ENCODE data around the gene SIGLEC10.

- TF ChIP-seq CBX2 (IDR thresholded peaks at IDR 0.05; ENCODE audit: borderline replicate concordance, low read depth): no peak
- TF ChIP-seq, protein P1, sequence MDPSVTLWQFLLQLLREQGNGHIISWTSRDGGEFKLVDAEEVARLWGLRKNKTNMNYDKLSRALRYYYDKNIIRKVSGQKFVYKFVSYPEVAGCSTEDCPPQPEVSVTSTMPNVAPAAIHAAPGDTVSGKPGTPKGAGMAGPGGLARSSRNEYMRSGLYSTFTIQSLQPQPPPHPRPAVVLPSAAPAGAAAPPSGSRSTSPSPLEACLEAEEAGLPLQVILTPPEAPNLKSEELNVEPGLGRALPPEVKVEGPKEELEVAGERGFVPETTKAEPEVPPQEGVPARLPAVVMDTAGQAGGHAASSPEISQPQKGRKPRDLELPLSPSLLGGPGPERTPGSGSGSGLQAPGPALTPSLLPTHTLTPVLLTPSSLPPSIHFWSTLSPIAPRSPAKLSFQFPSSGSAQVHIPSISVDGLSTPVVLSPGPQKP (IDR thresholded peaks at IDR 0.05; ENCODE audit: low read depth, low read length): no peak
- TF ChIP-seq, protein P2, sequence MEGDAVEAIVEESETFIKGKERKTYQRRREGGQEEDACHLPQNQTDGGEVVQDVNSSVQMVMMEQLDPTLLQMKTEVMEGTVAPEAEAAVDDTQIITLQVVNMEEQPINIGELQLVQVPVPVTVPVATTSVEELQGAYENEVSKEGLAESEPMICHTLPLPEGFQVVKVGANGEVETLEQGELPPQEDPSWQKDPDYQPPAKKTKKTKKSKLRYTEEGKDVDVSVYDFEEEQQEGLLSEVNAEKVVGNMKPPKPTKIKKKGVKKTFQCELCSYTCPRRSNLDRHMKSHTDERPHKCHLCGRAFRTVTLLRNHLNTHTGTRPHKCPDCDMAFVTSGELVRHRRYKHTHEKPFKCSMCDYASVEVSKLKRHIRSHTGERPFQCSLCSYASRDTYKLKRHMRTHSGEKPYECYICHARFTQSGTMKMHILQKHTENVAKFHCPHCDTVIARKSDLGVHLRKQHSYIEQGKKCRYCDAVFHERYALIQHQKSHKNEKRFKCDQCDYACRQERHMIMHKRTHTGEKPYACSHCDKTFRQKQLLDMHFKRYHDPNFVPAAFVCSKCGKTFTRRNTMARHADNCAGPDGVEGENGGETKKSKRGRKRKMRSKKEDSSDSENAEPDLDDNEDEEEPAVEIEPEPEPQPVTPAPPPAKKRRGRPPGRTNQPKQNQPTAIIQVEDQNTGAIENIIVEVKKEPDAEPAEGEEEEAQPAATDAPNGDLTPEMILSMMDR (IDR thresholded peaks at IDR 0.05): no peak
- no peak for TF ChIP-seq MYC (IDR thresholded peaks at IDR 0.05; ENCODE audit: borderline replicate concordance, low read length)
- TF ChIP-seq JUN (IDR thresholded peaks at IDR 0.05): no peak
- TF ChIP-seq FOSL2 (IDR thresholded peaks at IDR 0.05): no peak
- TF ChIP-seq FOSL2 (CRISPR knock-in tag; IDR thresholded peaks at IDR 0.05): no peak
- no peak for TF ChIP-seq CEBPB (IDR thresholded peaks at IDR 0.05)
Measured at GRCh38 chr19:51418707-51419106, 1.3 kb upstream of the SIGLEC10 start.
